ENCODE measurements around the gene NAT14.

NAT14 gene

GRCh38 chr19:55476100-55476775 is 8.8 kb upstream of the NAT14 start, which contains the start of gene ZNF628:
Gene ZNF628 (plus strand): TSS chr19:55476617. CDS start chr19:55479911, 3,294 bp downstream.
- H3K36me3 Mint-ChIP-seq: peaks cover 5% of the 10 kb centered on the region
- peak within 1 kb of the TSS; percentile 90 for H3K4me3 Mint-ChIP-seq
- H3K27me3 Mint-ChIP-seq: no peaks in the 10 kb centered on the region
- no peaks in the 10 kb centered on the region for H3K9me3 Mint-ChIP-seq
- H3K27ac Mint-ChIP-seq: peak within 1 kb of the TSS; percentile 89
- H3K4me1 Mint-ChIP-seq: peaks cover 28% of the 10 kb centered on the region

DNA sequence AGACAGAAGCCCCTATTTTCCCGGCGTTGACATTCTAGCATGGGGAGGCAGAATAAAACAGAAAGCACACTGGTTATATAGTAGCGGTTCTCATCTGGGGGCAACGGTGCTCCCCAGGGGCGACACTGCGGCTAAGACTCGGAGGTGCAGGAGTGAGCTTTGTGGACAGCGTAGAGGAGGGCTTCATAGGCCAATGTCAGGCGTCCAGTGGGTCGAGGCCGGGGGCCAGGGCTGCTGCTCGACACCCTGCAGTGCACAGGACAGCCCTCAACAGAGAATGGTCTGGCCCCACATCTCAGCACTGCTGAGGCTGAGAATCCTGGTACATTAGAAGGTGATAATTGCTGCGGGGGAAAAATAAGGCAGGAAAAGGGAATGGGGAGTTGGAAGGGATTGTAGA is 7.1 kb upstream of the NAT14 start:
- Mint-ChIP-seq H3K27me3 (no peaks in the 10 kb centered on the region), H3K9me3 (no peaks in the 10 kb centered on the region), H3K36me3 (peaks cover 5% of the 10 kb centered on the region), H3K4me3 (peak overlapping the region; percentile 90), H3K27ac (peak overlapping the region; percentile 82), H3K4me1 (peaks cover 28% of the 10 kb centered on the region)

GRCh38 chr19:55478364-55478763 is 6.6 kb upstream of the NAT14 start:
- peak overlapping the region; percentile 82 for H3K27ac Mint-ChIP-seq
- H3K36me3 Mint-ChIP-seq: peaks cover 5% of the 10 kb centered on the region
- peak overlapping the region; percentile 90 for H3K4me3 Mint-ChIP-seq
- no peaks in the 10 kb centered on the region for H3K27me3 Mint-ChIP-seq
- H3K4me1 Mint-ChIP-seq: peaks cover 28% of the 10 kb centered on the region
- H3K9me3 Mint-ChIP-seq: no peaks in the 10 kb centered on the region

- Mint-ChIP-seq H3K4me1 (peaks cover 28% of the 10 kb centered on the region), H3K4me3 (peak overlapping the region; percentile 90), H3K27ac (no peak overlapping the region)
Observed at GRCh38 chr19:55479045-55479444, 5.9 kb upstream of the NAT14 start.

GRCh38 chr19:55479451-55480230 is 5.3 kb upstream of the NAT14 start:
- Mint-ChIP-seq H3K36me3 (peaks cover 5% of the 10 kb centered on the region), H3K4me1 (peaks cover 28% of the 10 kb centered on the region), H3K27ac (no peak overlapping the region), H3K27me3 (no peaks in the 10 kb centered on the region), H3K9me3 (no peaks in the 10 kb centered on the region), H3K4me3 (no peak overlapping the region)

More at GRCh38 chr19:55479045-55479444, 5.9 kb upstream of the NAT14 start:
- no peaks in the 10 kb centered on the region for H3K9me3 Mint-ChIP-seq
- no peaks in the 10 kb centered on the region for H3K27me3 Mint-ChIP-seq
- H3K36me3 Mint-ChIP-seq: peaks cover 5% of the 10 kb centered on the region

DNA sequence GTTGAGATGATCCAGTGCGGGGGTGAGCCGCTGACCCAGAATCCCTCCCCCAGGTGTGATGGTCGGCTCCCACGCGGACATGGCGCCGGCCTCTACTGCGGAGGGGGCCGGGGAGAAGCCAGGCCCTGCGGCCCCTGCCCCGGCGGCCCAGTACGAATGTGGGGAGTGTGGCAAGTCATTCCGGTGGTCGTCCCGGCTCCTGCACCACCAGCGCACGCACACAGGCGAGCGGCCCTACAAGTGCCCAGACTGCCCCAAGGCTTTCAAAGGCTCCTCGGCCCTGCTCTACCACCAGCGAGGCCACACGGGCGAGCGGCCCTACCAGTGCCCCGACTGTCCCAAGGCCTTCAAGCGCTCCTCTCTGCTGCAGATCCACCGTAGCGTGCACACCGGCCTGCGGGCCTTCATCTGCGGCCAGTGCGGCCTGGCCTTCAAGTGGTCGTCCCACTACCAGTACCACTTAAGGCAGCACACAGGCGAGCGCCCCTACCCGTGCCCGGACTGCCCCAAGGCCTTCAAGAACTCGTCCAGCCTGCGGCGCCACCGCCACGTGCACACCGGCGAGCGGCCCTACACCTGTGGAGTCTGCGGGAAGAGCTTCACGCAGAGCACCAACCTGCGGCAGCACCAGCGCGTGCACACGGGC is 3.7 kb upstream of the NAT14 start:
- H3K9me3 Mint-ChIP-seq: no peaks in the 10 kb centered on the region
- peaks cover 28% of the 10 kb centered on the region for H3K4me1 Mint-ChIP-seq
- no peak overlapping the region for H3K27ac Mint-ChIP-seq
- H3K36me3 Mint-ChIP-seq: peaks cover 5% of the 10 kb centered on the region
- H3K4me3 Mint-ChIP-seq: no peak overlapping the region
- H3K27me3 Mint-ChIP-seq: no peaks in the 10 kb centered on the region

GRCh38 chr19:55481794-55482155 is 3.2 kb upstream of the NAT14 start:
- H3K27ac Mint-ChIP-seq: no peak overlapping the region
- H3K9me3 Mint-ChIP-seq: no peaks in the 10 kb centered on the region
- peaks cover 5% of the 10 kb centered on the region for H3K36me3 Mint-ChIP-seq
- no peak overlapping the region for H3K4me3 Mint-ChIP-seq
- no peaks in the 10 kb centered on the region for H3K27me3 Mint-ChIP-seq
- H3K4me1 Mint-ChIP-seq: peaks cover 28% of the 10 kb centered on the region

DNA sequence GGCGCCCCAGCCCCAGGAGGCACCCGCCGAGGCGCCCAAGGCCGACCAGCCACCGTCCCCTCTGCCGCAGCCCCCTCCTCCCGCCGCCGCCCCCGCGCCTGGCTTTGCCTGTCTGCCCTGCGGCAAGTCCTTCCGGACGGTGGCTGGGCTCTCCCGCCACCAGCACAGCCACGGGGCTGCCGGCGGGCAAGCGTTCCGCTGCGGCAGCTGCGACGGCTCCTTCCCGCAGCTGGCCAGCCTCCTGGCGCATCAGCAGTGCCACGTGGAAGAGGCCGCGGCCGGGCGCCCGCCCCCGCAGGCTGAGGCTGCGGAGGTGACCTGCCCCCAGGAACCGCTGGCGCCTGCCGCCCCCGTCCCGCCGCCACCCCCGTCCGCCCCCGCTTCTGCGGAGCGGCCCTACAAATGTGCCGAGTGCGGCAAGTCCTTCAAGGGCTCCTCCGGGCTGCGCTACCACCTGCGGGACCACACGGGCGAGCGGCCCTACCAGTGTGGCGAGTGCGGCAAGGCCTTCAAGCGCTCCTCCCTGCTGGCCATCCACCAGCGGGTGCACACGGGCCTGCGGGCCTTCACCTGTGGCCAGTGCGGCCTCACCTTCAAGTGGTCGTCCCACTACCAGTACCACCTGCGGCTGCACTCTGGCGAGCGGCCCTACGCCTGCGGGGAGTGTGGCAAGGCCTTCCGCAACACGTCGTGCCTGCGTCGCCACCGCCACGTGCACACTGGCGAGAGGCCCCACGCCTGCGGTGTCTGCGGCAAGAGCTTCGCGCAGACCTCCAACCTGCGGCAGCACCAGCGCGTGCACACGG is 2.6 kb upstream of the NAT14 start:
- Mint-ChIP-seq H3K27me3 (no peaks in the 10 kb centered on the region), H3K27ac (no peak overlapping the region), H3K4me3 (no peak overlapping the region), H3K4me1 (peaks cover 27% of the 10 kb centered on the region), H3K36me3 (peaks cover 5% of the 10 kb centered on the region), H3K9me3 (no peaks in the 10 kb centered on the region)

- peaks cover 5% of the 10 kb centered on the region for H3K36me3 Mint-ChIP-seq
- H3K9me3 Mint-ChIP-seq: no peaks in the 10 kb centered on the region
- no peak overlapping the region for H3K27ac Mint-ChIP-seq
- peaks cover 23% of the 10 kb centered on the region for H3K4me1 Mint-ChIP-seq
- peak overlapping the region; percentile 15 for H3K4me3 Mint-ChIP-seq
- H3K27me3 Mint-ChIP-seq: no peaks in the 10 kb centered on the region
Observed at GRCh38 chr19:55482967-55483705, 1.9 kb upstream of the NAT14 start.

- Mint-ChIP-seq H3K27ac (no peak overlapping the region), H3K4me3 (peak overlapping the region; percentile 60), H3K36me3 (peaks cover 5% of the 10 kb centered on the region), H3K9me3 (no peaks in the 10 kb centered on the region), H3K4me1 (peaks cover 17% of the 10 kb centered on the region), H3K27me3 (no peaks in the 10 kb centered on the region)
Observed at GRCh38 chr19:55483706-55484592, 1.0 kb upstream of the NAT14 start.

DNA sequence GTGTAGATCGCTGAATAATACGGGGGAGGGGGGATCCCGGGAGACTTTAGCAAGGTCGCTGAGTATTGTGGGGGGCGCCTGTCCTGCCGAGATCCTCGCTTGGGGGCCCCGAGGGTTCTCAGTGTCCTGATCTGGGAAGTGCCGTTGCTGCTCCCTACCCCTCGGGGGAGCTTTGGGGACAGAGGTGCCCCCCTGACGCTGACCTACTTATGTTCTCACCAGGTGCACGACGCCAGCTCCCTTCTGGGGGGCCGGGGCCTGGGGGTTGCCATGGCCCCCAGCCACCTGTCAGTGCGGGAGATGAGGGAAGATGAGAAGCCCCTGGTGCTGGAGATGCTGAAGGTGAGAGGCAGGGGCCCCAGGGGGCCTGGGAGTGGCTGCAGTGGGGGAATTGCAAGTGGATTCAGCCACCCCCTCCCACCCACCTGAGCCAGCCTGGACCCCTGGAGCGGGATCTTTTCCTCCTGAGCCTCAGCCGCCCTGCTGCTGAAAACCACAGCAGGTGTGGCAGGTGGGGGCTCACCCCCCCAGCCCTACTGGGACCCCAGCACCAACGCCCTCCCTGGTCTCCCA is 537 bp downstream of the NAT14 start:
- Mint-ChIP-seq H3K27me3 (no peaks in the 10 kb centered on the region), H3K9me3 (no peaks in the 10 kb centered on the region), H3K4me1 (peaks cover 6% of the 10 kb centered on the region), H3K36me3 (no peaks in the 10 kb centered on the region), H3K27ac (no peak overlapping the region), H3K4me3 (peak overlapping the region; percentile 75)

- H3K36me3 Mint-ChIP-seq: no peaks in the 10 kb centered on the region
- no peaks in the 10 kb centered on the region for H3K27me3 Mint-ChIP-seq
- peaks cover 6% of the 10 kb centered on the region for H3K4me1 Mint-ChIP-seq
- H3K9me3 Mint-ChIP-seq: no peaks in the 10 kb centered on the region
- peak overlapping the region; percentile 53 for H3K27ac Mint-ChIP-seq
- peak overlapping the region; percentile 75 for H3K4me3 Mint-ChIP-seq
Observed at GRCh38 chr19:55486043-55486970, 1.3 kb downstream of the NAT14 start.

Data from activated naive CD4-positive, alpha-beta T cell treated with anti-CD3 and anti-CD28 coated beads, Interleukin-2, amount 50 U/mL, for 24 hours (primary cell).